HFF-Myc (cell line): ENCODE data around the gene SAMMSON.

Experiments used
- DNase-seq: peaks from one replicate; pipeline ENCODE4 v3.0.0-alpha.2; 2011; ENCODE audit warnings: low read depth; ENCODE audit errors: extremely low read depth
- H3K4me3 ChIP-seq: replicated peaks from 2 replicates; pipeline ENCODE4 v1.5.1; 2011; ENCODE audit warnings: low read depth, mild to moderate bottlenecking, control low read depth, low read length
- TF ChIP-seq, protein P1 (sequence below): IDR thresholded peaks from 2 replicates; pipeline ENCODE4 v1.5.1; 2012; ENCODE audit warnings: mild to moderate bottlenecking, low read depth, low read length, control low read depth; ENCODE audit errors: missing control alignments

The SAMMSON gene

DNA sequence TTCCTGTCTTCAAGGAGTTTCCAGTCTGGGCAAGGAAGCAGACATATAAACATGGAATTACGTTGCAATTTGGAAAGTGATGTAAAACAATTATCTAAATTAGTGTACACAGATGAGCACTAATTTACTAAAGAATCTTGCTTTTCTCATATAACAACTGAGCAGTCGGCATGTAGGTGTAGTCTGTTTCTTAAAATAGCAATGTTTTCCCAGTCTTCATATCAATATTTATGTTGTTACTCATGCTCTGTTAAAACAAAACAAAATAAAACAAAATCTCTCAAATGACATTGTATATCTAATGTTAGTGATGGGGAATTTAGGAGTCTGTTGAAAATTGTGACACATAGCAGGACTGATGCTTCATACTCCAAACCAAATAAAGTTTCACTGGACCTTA lies 75.6 kb downstream of the SAMMSON start:
- TF ChIP-seq, protein P1, sequence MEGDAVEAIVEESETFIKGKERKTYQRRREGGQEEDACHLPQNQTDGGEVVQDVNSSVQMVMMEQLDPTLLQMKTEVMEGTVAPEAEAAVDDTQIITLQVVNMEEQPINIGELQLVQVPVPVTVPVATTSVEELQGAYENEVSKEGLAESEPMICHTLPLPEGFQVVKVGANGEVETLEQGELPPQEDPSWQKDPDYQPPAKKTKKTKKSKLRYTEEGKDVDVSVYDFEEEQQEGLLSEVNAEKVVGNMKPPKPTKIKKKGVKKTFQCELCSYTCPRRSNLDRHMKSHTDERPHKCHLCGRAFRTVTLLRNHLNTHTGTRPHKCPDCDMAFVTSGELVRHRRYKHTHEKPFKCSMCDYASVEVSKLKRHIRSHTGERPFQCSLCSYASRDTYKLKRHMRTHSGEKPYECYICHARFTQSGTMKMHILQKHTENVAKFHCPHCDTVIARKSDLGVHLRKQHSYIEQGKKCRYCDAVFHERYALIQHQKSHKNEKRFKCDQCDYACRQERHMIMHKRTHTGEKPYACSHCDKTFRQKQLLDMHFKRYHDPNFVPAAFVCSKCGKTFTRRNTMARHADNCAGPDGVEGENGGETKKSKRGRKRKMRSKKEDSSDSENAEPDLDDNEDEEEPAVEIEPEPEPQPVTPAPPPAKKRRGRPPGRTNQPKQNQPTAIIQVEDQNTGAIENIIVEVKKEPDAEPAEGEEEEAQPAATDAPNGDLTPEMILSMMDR: no peak
- DNase-seq: no peak
- no peak overlapping the region for H3K4me3 ChIP-seq

GRCh38 chr3:70076396-70076795 lies 76.9 kb downstream of the SAMMSON start:
- TF ChIP-seq, protein P1: no peak
- DNase-seq: no peak
- no peak overlapping the region for H3K4me3 ChIP-seq

DNA sequence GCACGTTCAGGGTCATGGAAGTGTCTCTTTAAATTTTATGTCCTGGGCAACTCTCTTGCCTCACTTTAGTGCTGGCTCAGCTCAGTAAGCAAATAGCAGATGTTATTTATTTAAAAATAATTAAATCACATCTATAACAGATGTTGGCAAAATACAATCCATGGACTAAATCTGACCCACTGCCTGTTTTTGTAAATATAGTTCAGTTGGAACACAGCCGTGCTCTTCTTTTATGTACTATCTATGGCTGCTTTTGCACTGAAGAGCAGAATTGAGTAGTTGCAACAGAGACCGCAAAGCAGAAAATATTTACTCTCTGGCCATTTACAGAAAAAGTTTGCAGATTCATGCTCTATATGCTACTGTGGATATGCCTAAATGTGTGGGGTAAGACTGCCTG lies 79.2 kb downstream of the SAMMSON start:
- DNase-seq: no peak
- TF ChIP-seq, protein P1: no peak
- no peak overlapping the region for H3K4me3 ChIP-seq

- no peak for DNase-seq
Measured at GRCh38 chr3:70085613-70086012, 86.1 kb downstream of the SAMMSON start.

GRCh38 chr3:70086336-70086735 lies 86.8 kb downstream of the SAMMSON start:
- TF ChIP-seq, protein P1: no peak

More at GRCh38 chr3:70085613-70086012, 86.1 kb downstream of the SAMMSON start:
- no peak overlapping the region for H3K4me3 ChIP-seq
- TF ChIP-seq, protein P1: no peak

GRCh38 chr3:70090322-70090913 lies 90.9 kb downstream of the SAMMSON start:
- no peak overlapping the region for H3K4me3 ChIP-seq
- TF ChIP-seq, protein P1: peak; percentile 42
- no peak for DNase-seq

More at GRCh38 chr3:70086336-70086735, 86.8 kb downstream of the SAMMSON start:
- DNase-seq: no peak
- no peak overlapping the region for H3K4me3 ChIP-seq

GRCh38 chr3:70094197-70094596 lies 94.7 kb downstream of the SAMMSON start:
- no peak overlapping the region for H3K4me3 ChIP-seq
- TF ChIP-seq, protein P1: no peak
- no peak for DNase-seq
